ENCODE results near the gene DENND5B. TPM values are rescaled to one million over a fixed set of nuclear protein-coding genes. Genes with fewer than 3 reads are reported as not detected.

The DENND5B gene
- polyA plus RNA-seq, 1 donor = 20.6 TPM

Other genes with a start within 250 kb of the DENND5B start
- 2.3 TPM for gene ETFBKMT, start 68.6 kb upstream of the DENND5B start, polyA plus RNA-seq (ENCODE audit: insufficient read length)
- 8.8 TPM for gene AMN1, start 137.9 kb upstream of the DENND5B start, polyA plus RNA-seq (ENCODE audit: insufficient read length)